Right hindlimb (tissue), 1 donor: Measurements from ENCODE around the gene HIPK3.
"Not testable (repeated sequence)": the region's sequence is repeated elsewhere in the genome, so short reads cannot be mapped to it uniquely, and the experiment has no call there.

Experiments used
- DNase-seq: peaks from one replicate; pipeline ENCODE4 v3.0.0-alpha.2; 2018

Gene HIPK3

DNA sequence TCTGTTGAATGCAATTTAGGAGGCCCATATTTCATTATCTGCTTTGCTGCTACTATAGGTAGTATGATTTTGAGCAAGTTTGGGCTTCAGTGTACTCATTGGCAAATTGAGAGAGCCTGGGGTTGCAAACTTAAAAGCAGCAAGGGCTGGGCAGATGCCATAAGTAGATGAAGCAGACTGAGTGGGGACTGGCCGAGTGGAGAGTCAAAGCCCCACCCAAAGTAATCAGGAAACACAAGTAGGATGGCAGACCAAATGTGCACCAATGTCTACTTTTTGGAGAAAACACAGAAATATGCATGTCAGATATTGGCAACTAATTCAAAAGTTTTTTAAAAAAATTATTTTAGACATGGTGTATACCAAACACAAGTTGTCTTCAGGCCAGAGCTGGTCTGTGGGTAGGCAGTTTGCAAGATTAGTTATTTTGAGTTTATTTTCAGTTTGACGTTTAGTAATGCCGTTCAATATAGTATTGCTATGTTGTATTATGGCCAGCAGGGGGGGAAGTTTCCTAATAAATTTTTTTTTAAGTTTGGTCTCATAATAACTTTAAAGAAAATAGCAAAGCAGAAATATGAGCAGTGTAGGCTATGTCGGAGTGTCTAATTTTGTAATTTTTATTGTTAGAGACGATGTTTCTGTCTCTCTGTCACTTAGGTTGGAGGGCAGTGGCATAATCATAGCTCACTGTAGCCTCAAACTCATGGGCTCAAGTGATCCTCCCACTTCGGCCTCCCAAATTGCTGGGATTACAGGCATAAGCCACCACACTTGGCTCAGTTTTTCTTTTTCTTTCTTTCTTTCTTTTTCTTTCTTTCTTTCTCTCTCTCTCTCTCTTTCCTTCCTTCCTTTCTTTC is 105.1 kb downstream of the HIPK3 start:
- no peak for DNase-seq

GRCh38 chr11:33366918-33367317 is 109.7 kb downstream of the HIPK3 start:
- no peak for DNase-seq

- not testable (repeated sequence) for DNase-seq
These were observed 111.3 kb downstream of the HIPK3 start for GRCh38 chr11:33368475-33368874.

DNA sequence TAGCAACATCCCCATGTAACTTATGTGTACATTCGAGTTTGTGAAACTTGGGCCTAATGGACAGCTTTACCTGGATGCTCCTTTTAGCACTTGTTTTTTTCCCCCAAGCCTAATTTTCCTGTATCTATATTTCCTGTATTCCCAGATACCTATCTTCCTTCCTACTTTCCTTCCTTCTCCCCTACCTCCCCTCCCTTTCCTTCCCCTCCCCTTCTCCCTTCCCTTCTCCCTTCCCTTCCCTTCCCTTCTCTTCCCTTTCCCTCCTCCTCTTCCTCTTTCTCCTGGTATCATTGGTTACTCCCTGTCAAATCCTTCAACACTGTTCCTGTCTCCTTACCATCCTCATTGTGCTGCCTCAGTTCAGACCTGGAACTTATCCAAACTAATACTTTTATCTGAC is 111.8 kb downstream of the HIPK3 start:
- DNase-seq, result no peak

GRCh38 chr11:33373636-33374035 is 116.5 kb downstream of the HIPK3 start:
- no peak for DNase-seq

- no peak for DNase-seq
These were observed 118.1 kb downstream of the HIPK3 start for GRCh38 chr11:33375236-33375635.

- peak; percentile 41 for DNase-seq
These were observed 118.6 kb downstream of the HIPK3 start, which contains the start of gene KIAA1549L for GRCh38 chr11:33375688-33376311. TSS of gene KIAA1549L (plus strand) at chr11:33376108.

GRCh38 chr11:33376331-33377310 is 119.4 kb downstream of the HIPK3 start:
- peak; percentile 32 for DNase-seq

DNA sequence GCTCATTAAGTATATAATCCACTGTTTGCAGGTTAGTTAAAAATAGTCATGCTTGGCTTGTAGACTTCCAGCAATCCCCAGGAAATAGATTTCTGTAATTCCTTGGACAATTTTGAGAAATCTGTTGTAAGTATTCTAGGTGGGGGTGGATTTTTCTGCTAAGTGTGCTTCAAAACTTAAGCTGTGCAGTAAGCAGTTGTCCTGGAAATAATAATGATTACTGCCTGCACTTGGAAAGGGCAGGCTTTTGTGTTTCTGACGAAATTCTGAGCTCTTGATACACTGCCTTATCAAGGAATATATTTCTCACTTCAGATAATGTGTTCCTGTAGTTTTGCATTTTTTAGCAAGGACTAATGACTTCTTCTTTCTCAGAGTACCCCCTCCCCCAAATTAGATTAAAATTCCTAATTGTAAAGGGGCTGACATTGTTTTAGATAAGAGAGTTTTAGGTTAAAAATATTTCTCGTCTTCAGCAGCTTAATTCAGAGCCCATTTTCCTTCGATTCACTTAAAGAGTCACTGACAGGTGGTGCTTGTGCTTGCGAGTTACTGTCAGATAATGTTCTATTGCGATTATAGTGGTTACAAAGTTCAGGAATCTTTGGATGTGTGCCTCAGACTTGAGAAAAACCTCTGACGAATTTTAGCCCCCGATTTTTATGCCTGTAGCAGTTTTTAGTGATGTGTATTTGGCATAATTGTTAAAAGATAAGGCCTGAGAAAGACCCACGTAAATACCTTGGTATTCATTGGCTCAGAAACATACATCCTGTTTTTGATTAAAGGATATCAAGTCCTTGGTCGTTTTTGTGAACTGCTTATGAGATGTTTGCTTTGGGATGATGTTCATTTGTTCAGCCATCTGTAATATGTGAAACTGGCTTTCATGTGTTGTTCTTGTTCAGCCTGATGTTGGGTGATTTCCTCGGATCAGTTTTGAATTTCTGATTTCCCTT is 120.5 kb downstream of the HIPK3 start:
- no peak for DNase-seq

GRCh38 chr11:33379947-33380346 is 122.8 kb downstream of the HIPK3 start:
- DNase-seq, result no peak

- DNase-seq, result no peak
These were observed 126.1 kb downstream of the HIPK3 start for GRCh38 chr11:33383075-33383919.

- no peak for DNase-seq
These were observed 126.7 kb downstream of the HIPK3 start for GRCh38 chr11:33383920-33384209.

GRCh38 chr11:33384220-33384619 is 127.0 kb downstream of the HIPK3 start:
- no peak for DNase-seq

DNA sequence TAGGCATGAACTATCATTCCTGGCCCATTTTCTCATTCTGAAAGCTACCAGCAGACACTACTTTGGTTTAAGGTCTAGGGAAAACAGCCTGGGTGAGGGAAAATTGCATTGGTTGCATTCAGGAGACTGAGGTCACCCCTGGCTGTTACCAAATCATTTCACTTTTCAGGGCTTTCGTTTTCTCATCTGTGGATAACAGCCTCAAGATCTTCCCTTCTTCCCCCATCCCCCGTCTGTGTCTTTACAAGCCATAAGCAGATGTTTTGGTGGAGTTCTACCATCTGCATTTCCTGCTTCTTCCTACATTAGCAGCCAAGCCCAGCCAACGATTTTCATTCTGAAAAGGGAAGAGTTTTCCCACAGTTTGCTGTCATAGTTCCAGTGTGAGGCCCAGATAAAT is 130.4 kb downstream of the HIPK3 start:
- no peak for DNase-seq

DNA sequence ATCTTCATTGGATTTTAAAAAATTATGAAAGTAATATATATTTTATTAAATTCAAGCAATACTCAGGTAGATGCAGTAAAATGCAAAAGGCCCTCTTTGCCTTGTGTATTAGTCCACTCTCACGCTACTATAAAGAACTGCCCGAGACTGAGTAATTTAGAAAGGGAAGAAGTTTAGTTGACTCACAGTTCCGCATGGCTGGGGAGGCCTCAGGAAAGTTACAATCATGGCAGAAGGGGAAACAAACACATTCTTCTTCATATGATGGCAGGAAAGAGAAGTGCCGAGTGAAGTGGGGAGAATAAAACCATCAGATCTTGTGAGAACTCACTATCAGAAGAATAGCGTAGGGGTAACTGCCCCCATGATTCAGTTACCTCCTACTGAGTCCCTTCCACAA is 130.8 kb downstream of the HIPK3 start:
- DNase-seq, result no peak

GRCh38 chr11:33388793-33389525 is 131.8 kb downstream of the HIPK3 start:
- DNase-seq, result no peak

- no peak for DNase-seq
These were observed 132.5 kb downstream of the HIPK3 start for GRCh38 chr11:33389635-33390034.

DNA sequence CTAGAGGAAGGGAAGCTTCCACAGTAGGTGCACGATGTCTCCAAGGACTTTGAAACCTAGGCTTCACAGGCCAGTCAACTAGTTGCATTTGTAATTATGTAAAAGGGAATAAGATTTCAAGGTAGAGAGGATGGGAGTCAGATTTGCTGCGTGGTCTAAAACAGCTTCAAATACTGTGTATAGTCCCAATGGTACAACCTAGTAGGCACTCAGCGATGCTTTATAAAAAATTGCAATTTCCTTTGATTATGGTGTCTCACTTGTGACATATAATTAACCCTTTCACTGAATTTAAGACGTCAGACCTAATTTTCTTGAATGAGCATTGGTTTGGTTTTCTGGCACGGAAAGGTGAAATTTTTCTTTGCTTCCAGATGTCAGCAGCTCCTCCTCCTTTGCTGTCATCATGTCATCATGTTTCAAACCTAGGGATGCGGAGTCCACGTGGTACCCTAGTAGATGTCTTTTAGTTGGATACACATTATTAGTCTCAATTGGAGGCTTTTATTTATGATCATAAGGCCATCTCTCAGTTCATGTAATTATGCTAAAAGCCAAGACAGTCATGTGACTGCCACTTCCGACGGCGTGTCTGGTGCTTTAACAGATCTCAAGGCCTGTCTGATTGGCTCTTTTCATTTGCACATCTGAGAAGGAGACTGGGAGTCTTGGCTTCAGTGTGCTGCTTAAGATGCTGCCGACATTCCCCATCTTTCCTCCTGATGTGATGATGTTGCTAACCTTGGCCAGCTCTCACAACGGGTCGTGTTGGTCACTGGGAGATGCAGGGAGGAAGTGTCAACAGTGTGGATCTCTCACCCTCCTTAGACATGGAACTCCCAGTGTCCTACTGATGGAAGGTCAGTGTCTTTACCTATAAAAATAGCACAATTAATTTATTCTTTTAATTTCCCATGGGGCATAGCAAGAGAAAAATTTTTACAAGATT is 134.0 kb downstream of the HIPK3 start:
- no peak for DNase-seq

- no peak for DNase-seq
These were observed 134.7 kb downstream of the HIPK3 start for GRCh38 chr11:33391893-33392251.
